GM18867 (cell line): ENCODE data around the gene RUFY1.
"Not testable (repeated sequence)": the region's sequence is repeated elsewhere in the genome, so short reads cannot be mapped to it uniquely, and the experiment has no call there.

Source experiments
- ATAC-seq: cut with Tn5 transposase; IDR thresholded peaks from one replicate; pipeline ENCODE4 v1.9.1; 2021; ENCODE audit warnings: mild to moderate bottlenecking, moderate library complexity; ENCODE audit not compliant: unreplicated experiment

RUFY1 gene

DNA sequence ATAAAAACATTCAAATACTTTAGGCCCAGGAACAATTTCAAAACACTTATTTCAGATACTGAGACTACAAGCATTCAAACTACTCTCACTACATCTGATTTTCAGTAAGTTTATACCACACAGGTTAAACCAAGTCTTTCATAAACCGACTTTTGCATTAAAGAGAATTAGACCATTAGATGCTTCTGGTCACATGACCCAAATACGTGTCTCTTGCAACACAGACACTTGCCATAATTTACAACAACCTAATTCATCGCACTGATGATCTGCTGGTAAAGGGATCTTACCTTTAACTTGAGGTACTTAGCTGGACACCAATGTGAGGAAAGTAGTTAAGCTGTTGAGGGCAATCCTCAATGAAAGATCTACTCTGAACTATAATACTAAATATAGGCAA is 69.9 kb downstream of the RUFY1 start:
- ATAC-seq, result no peak

DNA sequence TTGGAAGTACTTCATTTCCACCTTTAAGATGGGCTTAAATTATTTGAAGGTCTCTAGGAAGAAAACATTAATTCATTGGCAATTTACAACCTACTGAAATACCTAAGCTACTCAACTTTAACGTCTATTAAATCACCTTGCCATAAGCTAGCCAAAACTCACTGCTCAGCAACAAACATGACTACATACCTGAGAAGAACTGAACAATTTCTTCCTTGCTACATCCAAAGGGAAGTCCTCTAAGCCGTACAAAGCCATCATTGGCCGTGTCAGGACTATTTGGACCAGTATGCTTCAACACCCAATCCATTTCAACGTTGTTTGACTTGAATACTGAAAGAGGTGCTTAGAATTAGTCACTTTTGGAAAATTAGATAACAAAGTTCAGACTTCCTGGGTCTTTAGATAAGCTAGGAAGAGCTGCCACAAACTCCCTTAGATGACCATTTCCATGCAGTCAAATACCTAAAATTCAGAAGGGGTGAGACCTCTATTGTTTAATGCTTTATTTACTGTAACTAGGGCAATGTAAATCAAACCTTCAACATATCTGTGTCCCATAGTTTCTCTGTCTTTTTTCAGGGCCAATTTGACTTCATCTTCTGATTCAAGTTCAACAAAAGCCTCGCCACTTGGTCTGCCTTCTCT is 70.5 kb downstream of the RUFY1 start:
- ATAC-seq, result no peak

- no peak for ATAC-seq
Measured at GRCh38 chr5:179621551-179622214, 71.3 kb downstream of the RUFY1 start.

DNA sequence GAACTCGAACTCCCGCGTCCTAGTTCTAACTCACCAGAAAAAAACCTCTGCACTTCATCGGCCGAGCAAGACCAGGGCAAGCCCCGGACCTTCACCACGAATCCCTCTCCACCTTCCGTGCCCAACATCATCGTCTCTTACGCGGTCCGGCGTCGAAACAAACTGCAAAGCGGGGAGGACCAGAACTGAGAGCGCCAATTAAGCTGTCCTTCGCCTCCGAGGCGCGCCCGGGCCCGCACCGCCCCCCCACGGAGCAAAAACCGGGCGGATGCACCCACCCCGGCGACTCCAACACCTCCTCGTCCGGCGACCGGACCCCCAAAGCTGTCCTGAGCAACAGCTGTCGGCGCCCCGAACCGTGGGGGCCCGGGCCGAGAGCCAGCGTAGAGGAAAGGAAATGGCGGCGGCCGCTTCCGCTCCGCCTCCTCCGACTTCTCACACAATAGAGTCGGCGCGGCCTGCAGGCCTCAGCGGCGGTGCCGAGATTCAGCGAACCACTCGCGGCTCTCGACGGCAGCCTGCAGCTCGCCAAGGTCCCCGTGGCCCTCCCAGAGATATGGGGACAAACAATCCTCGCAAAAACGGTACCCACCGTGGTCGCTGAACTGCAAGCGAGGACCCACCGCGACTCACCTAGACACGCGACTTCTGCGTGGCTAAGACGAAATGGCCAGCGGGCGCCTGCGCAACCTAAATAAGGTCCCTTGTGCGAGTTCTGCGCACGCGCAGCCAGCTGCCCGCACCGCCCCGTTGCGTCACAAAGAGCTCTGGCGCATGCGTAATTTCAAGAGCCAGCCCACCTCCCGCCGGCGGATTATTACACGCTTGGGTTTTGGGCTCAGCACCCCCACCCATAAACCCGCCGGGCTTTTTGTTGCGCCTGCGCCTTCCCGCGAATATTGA is 72.9 kb downstream of the RUFY1 start, which contains the start of gene HNRNPH1:
HNRNPH1 (minus strand) TSS at position 669 of the 903 bp plus-strand sequence; CDS start at position 131, 538 bp downstream.
- ATAC-seq, result peak; percentile 75

GRCh38 chr5:179623906-179624741 is 73.8 kb downstream of the RUFY1 start:
- peak; percentile 13 for ATAC-seq

DNA sequence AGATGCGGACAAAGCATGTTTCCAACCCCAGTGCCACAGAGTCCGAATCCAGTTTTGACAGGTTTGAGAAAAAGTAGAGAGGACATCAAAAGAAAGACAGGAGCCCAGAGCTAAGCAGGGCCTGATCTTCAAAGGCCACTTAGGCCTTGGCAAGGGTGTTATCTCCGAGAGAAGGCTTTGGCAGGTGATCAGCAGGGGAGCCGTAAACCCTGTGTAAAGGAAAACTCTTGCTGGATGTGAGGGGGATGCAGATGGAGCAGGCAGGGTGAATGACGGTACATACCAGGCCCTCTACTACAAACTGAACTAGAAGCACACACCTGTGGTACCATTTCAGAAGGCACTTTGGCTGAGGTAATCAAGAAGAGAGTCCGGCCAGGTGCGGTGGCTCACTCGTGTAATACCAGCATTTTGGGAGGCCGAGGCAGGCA is 74.5 kb downstream of the RUFY1 start:
- no peak for ATAC-seq

GRCh38 chr5:179633501-179634369 is 83.4 kb downstream of the RUFY1 start:
- ATAC-seq, result peak; percentile 63

GRCh38 chr5:179634370-179635172 is 84.2 kb downstream of the RUFY1 start:
- ATAC-seq, result peak; percentile 91

DNA sequence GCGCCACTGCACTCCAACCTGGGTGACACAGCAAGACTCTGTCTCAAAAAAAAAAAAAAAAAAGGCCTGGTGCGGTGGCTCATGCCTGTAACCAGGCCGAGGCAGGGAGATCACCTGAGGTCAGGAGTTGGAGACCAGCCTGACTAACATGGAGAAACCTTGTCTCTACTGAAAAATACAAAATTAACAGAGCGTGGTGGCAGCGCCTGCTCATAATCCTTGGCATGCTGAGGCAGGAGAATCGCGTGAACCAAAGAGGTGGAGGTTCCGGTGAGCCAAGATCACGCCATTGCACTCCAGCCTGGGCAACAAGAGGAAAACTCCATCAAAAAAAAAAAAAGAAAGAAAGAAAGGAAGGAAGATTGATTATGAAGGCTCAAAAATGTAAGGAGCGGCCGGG is 88.9 kb downstream of the RUFY1 start:
- ATAC-seq, result not testable (repeated sequence)

DNA sequence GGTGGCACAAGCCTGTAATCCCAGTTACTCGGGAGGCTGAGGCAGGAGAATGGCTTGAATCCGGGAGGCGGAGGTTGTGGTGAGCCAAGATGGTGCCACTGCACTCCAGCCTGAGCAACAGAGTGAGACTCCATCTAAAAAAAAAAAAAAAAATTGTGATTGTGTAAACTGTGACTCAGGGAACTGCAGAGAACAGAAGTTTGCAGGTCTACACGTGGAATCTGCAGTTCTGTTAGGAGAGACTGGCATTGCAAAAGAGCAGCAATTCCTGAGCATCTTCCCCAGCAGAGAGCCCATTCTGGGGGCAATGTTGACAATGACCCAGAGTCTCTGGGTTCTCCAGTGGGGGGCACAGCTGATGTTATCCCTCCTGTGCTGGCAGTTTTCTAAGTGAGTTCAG is 91.4 kb downstream of the RUFY1 start:
- ATAC-seq, result not testable (repeated sequence)

DNA sequence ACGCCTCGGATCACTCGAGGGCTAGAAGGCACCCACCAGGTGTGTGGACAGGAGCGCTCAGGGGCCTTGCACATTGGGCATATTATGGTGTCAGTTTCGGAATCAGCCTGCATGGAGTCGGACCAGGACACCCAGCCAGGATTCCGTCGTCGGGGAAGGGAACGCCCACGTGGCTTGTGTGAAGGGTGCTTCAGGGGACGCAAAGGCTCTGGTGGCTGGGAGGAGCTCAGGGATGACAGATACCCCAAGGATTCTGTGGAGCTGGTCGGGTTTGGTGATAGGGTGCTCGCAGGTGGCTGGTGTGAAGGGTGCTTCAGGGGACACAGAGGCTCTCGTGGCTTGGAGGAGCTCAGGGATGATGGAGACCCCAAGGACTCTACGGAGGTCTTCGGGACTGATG is 92.3 kb downstream of the RUFY1 start:
- not testable (repeated sequence) for ATAC-seq

GRCh38 chr5:179643141-179643920 is 93.0 kb downstream of the RUFY1 start:
- ATAC-seq, result not testable (repeated sequence)

DNA sequence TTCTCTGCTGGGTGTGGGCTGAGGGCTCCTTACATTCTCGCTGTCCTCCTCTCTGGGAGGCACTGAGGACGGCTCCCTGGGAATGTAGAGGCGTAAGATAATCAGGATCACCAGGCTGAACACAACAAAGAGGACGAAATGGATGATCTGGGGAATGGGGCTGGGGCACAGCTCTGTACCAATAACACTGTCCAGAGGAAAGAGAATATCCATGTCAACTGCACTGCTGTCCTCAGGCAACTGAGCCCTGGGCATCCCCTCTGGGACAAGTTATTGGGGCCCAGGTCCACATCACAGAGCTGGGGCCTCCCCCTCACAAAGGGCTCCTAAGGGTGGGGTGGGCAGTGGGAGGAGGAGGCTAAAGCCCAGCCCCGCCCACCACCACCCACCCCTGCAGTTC is 94.4 kb downstream of the RUFY1 start:
- not testable (repeated sequence) for ATAC-seq

DNA sequence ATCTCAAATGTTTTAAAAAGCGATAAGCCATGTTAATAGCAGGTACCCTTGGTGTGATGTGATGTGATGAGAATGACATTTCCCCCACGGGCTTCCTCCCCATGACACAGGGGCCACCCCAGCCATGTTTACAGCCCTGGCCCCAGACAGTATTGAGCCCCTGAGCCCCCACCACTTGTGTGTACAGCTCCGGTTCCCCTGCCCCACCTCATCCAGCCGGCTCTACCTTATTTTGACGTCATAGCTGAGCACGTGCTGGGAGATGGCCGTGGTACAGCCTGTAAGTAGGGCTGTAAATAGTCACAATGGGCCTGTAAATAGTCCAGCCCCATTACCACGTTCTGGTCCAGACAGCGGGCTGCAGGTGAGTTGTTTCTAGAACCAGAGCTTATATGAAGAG is 98.1 kb downstream of the RUFY1 start:
- no peak for ATAC-seq

GRCh38 chr5:179649166-179649703 is 98.9 kb downstream of the RUFY1 start:
- ATAC-seq, result not testable (repeated sequence)

- not testable (repeated sequence) for ATAC-seq
Measured at GRCh38 chr5:179650245-179650644, 99.9 kb downstream of the RUFY1 start.

- not testable (repeated sequence) for ATAC-seq
Measured at GRCh38 chr5:179653135-179653534, 102.8 kb downstream of the RUFY1 start.
